GM23338 (cell line): ENCODE results near the gene TPK1. TPM values are rescaled to one million over a fixed set of nuclear protein-coding genes. Genes with fewer than 3 reads are reported as not detected.

ENCODE experiments used
- ATAC-seq: fragments of 200-7000 bp; cut with Tn5 transposase; 3 replicates; pipeline ENCODE4 v1.9.1; 2020
- DNase-seq: peaks from one replicate; pipeline ENCODE4 v3.0.0-alpha.2; 2015; ENCODE audit warnings: low spot score
- H2AFZ ChIP-seq: fragments of 200-600 bp; sonication (generic); 2 replicates; pipeline ENCODE4 v1.8.0; 2016; ENCODE audit warnings: antibody characterized with exemption, mild to moderate bottlenecking, moderate library complexity
- H3F3A ChIP-seq: fragments of 200-600 bp; sonication (generic); replicated peaks from 2 replicates; pipeline ENCODE4 v1.8.0; 2017; ENCODE audit warnings: antibody characterized with exemption, mixed run types, low read depth
- H3K27ac ChIP-seq: fragments of 200-600 bp; sonication (generic); 2 replicates; pipeline ENCODE4 v1.6.1; 2016; ENCODE audit warnings: low read depth
- H3K27me3 ChIP-seq: fragments of 200-600 bp; sonication (generic); 2 replicates; pipeline ENCODE4 v1.8.0; 2016; ENCODE audit warnings: mild to moderate bottlenecking, mixed run types, moderate library complexity; ENCODE audit not compliant: insufficient read depth
- H3K36me3 ChIP-seq: fragments of 200-600 bp; sonication (generic); 2 replicates; pipeline ENCODE4 v1.8.0; 2016; ENCODE audit warnings: mild to moderate bottlenecking; ENCODE audit not compliant: insufficient read depth
- H3K4me1 ChIP-seq: fragments of 200-600 bp; sonication (generic); 2 replicates; pipeline ENCODE4 v1.8.0; 2016; ENCODE audit warnings: mild to moderate bottlenecking, moderate library complexity; ENCODE audit not compliant: insufficient read depth
- H3K4me2 ChIP-seq: fragments of 200-600 bp; sonication (generic); 2 replicates; pipeline ENCODE4 v1.7.1; 2017; ENCODE audit warnings: mixed run types
- H3K4me3 ChIP-seq: fragments of 200-600 bp; sonication (generic); 2 replicates; pipeline ENCODE4 v1.6.1; 2016; ENCODE audit warnings: mixed run types
- H3K79me2 ChIP-seq: fragments of 200-600 bp; sonication (generic); replicated peaks from 2 replicates; pipeline ENCODE4 v1.8.0; 2017; ENCODE audit warnings: mild to moderate bottlenecking; ENCODE audit not compliant: insufficient read depth
- H3K9me2 ChIP-seq: fragments of 200-600 bp; sonication (generic); 2 replicates; pipeline ENCODE4 v1.8.0; 2017; ENCODE audit not compliant: insufficient read depth
- H4K20me1 ChIP-seq: fragments of 200-600 bp; sonication (generic); replicated peaks from 2 replicates; pipeline ENCODE4 v1.8.0; 2017; ENCODE audit warnings: mild to moderate bottlenecking; ENCODE audit not compliant: insufficient read depth
- H3K27ac Mint-ChIP-seq: 2 replicates; pipeline ENCODE4 v1.8.0; 2020; ENCODE audit warnings: inconsistent platforms, mild to moderate bottlenecking, moderate library complexity, mixed read lengths
- H3K27me3 Mint-ChIP-seq: 3 replicates; pipeline ENCODE4 v1.8.0; 2022; ENCODE audit warnings: low read depth, mild to moderate bottlenecking, moderate library complexity, mixed read lengths, inconsistent platforms; ENCODE audit not compliant: insufficient read depth, poor library complexity
- H3K36me3 Mint-ChIP-seq: 3 replicates; pipeline ENCODE4 v1.8.0; 2021; ENCODE audit warnings: low read depth, mild to moderate bottlenecking, inconsistent platforms, moderate library complexity, mixed read lengths
- H3K4me1 Mint-ChIP-seq: 3 replicates; pipeline ENCODE4 v1.8.0; 2020; ENCODE audit warnings: mild to moderate bottlenecking, inconsistent platforms, mixed read lengths
- H3K4me3 Mint-ChIP-seq: 3 replicates; pipeline ENCODE4 v1.8.0; 2021; ENCODE audit warnings: moderate library complexity, mild to moderate bottlenecking, inconsistent platforms, mixed read lengths
- H3K9me3 Mint-ChIP-seq: 3 replicates; pipeline ENCODE4 v1.8.0; 2020; ENCODE audit warnings: moderate library complexity, mild to moderate bottlenecking, inconsistent platforms, mixed read lengths
- EZH2phosphoT487 ChIP-seq: fragments of 200-600 bp; sonication (generic); IDR thresholded peaks from one replicate; pipeline ENCODE4 v1.8.1; 2018; ENCODE audit warnings: antibody characterized with exemption; ENCODE audit not compliant: unreplicated experiment
- JUNB ChIP-seq: IDR thresholded peaks from one replicate; pipeline ENCODE4 v1.6.1; 2016; ENCODE audit warnings: antibody characterized with exemption; ENCODE audit not compliant: unreplicated experiment
- NANOG ChIP-seq: IDR thresholded peaks from 2 replicates; pipeline ENCODE4 v1.6.1; 2016; ENCODE audit warnings: antibody characterized with exemption, borderline replicate concordance
- REST ChIP-seq: IDR thresholded peaks from one replicate; pipeline ENCODE4 v1.6.1; 2018; ENCODE audit warnings: antibody characterized with exemption; ENCODE audit not compliant: unreplicated experiment
- STAT1 ChIP-seq: IDR thresholded peaks from one replicate; pipeline ENCODE4 v1.6.1; 2016; ENCODE audit warnings: antibody characterized with exemption; ENCODE audit not compliant: unreplicated experiment
- ZNF114 ChIP-seq: fragments of 250-450 bp; sonication (Bioruptor Pico); IDR thresholded peaks from 2 replicates; pipeline ENCODE4 v1.5.0; 2020; ENCODE audit warnings: mild to moderate bottlenecking, moderate library complexity
- ZNF331 ChIP-seq: fragments of 250-450 bp; sonication (Bioruptor Pico); IDR thresholded peaks from 2 replicates; pipeline ENCODE4 v1.5.0; 2020; ENCODE audit warnings: low read depth, mild to moderate bottlenecking, moderate library complexity
- polyA plus RNA-seq: library from polyadenylated mRNA; unstranded; fragments of >200 nt; fragmentation: Nextera tagmentation; extraction: Ambion mirVana; gene quantifications from 2 replicates; pipeline ENCODE4 v1.2.1, GENCODE V29; 2016
- total RNA-seq: library from RNA; depleted of rRNA; stranded (reverse); fragments of >200 nt; shearing (Covaris generic); gene quantifications from 2 replicates; pipeline ENCODE4 v1.2.3, GENCODE V29; 2014
- TF ChIP-seq, protein P1 (sequence below): IDR thresholded peaks from 2 replicates; pipeline ENCODE4 v1.6.1; 2016; ENCODE audit warnings: antibody characterized with exemption
- TF ChIP-seq, protein P2 (sequence below), 2 experiments: fragments of 200-600 bp in 1 of 2; sonication (generic) in 1 of 2; conservative IDR thresholded peaks; 2 replicates each; pipeline versions ENCODE4 v1.5.1 to v1.6.1; 2016 to 2017; ENCODE audit warnings: antibody characterized with exemption in 2 of 2, low read depth in 2 of 2, mild to moderate bottlenecking in 2 of 2, moderate library complexity in 1 of 2
- TF ChIP-seq, protein P3 (sequence below): fragments of 250-450 bp; sonication (Bioruptor Pico); IDR thresholded peaks from 2 replicates; pipeline ENCODE4 v1.5.0; 2020; ENCODE audit warnings: mild to moderate bottlenecking, moderate library complexity

TPK1 gene
- total and polyA plus RNA-seq, 2 experiments from 2014 or later, result 2.6 to 2.9 TPM

DNA sequence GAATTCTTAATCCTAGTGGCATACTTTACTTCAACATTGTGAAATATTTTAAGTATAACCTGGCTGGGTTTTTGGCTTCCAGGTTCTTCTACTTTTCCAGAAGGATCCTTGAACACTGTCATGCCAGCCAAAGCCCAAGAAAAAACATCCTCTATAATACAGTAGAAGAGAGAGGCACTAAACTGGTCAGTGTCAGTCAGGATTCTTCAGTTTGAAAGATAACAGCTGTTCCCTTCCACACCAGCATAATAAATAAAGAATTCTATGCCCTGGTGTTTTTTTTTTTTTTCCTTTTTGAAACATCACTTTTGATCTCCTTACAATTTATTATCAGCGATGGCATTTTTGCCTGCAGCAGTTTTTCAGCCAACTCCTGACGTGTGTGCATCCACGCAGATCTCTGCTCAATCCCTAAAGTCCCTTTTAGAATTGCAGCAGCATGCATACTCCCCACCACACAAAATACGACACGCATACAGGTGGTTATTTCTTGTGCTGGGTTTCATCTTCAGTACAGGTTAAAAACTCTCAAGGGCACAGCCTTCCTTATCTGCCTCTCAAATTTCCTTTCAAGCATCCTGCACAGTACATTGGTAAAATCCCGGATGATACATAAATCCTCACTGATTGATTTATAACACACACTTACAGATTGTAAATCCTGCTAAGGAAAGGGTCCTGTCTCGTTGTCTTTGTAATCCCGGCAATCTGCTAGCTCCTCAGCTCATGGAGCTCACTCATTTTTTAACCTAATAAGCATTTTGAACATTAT, 100.2 kb downstream of the TPK1 start:
- Histone ChIP-seq H3K27ac (no peak overlapping the region), H3K27me3 (no peaks in the 10 kb centered on the region), H3K4me2 (no peak overlapping the region), H4K20me1 (no peaks in the 10 kb centered on the region), H3K79me2 (no peaks in the 10 kb centered on the region), H3K4me1 (no peaks in the 10 kb centered on the region), H3K36me3 (no peaks in the 10 kb centered on the region), H3F3A (no peaks in the 10 kb centered on the region), H2AFZ (no peak overlapping the region), H3K9me2 (no peaks in the 10 kb centered on the region), H3K4me3 (no peak overlapping the region)
- H3K9me3 Mint-ChIP-seq, result no peaks in the 10 kb centered on the region
- TF ChIP-seq, protein P1, sequence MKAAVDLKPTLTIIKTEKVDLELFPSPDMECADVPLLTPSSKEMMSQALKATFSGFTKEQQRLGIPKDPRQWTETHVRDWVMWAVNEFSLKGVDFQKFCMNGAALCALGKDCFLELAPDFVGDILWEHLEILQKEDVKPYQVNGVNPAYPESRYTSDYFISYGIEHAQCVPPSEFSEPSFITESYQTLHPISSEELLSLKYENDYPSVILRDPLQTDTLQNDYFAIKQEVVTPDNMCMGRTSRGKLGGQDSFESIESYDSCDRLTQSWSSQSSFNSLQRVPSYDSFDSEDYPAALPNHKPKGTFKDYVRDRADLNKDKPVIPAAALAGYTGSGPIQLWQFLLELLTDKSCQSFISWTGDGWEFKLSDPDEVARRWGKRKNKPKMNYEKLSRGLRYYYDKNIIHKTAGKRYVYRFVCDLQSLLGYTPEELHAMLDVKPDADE, result no peak
- no peak for TF ChIP-seq REST
- no peak for TF ChIP-seq JUNB
- TF ChIP-seq, protein P2, sequence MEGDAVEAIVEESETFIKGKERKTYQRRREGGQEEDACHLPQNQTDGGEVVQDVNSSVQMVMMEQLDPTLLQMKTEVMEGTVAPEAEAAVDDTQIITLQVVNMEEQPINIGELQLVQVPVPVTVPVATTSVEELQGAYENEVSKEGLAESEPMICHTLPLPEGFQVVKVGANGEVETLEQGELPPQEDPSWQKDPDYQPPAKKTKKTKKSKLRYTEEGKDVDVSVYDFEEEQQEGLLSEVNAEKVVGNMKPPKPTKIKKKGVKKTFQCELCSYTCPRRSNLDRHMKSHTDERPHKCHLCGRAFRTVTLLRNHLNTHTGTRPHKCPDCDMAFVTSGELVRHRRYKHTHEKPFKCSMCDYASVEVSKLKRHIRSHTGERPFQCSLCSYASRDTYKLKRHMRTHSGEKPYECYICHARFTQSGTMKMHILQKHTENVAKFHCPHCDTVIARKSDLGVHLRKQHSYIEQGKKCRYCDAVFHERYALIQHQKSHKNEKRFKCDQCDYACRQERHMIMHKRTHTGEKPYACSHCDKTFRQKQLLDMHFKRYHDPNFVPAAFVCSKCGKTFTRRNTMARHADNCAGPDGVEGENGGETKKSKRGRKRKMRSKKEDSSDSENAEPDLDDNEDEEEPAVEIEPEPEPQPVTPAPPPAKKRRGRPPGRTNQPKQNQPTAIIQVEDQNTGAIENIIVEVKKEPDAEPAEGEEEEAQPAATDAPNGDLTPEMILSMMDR (conservative IDR thresholded peaks at IDR 0.05; ENCODE audit: low read depth in 2 of 2), result no peak
- TF ChIP-seq STAT1, result no peak
- no peak for TF ChIP-seq EZH2phosphoT487
- no peak for TF ChIP-seq NANOG
- no peak for TF ChIP-seq ZNF114
- TF ChIP-seq, protein P3, sequence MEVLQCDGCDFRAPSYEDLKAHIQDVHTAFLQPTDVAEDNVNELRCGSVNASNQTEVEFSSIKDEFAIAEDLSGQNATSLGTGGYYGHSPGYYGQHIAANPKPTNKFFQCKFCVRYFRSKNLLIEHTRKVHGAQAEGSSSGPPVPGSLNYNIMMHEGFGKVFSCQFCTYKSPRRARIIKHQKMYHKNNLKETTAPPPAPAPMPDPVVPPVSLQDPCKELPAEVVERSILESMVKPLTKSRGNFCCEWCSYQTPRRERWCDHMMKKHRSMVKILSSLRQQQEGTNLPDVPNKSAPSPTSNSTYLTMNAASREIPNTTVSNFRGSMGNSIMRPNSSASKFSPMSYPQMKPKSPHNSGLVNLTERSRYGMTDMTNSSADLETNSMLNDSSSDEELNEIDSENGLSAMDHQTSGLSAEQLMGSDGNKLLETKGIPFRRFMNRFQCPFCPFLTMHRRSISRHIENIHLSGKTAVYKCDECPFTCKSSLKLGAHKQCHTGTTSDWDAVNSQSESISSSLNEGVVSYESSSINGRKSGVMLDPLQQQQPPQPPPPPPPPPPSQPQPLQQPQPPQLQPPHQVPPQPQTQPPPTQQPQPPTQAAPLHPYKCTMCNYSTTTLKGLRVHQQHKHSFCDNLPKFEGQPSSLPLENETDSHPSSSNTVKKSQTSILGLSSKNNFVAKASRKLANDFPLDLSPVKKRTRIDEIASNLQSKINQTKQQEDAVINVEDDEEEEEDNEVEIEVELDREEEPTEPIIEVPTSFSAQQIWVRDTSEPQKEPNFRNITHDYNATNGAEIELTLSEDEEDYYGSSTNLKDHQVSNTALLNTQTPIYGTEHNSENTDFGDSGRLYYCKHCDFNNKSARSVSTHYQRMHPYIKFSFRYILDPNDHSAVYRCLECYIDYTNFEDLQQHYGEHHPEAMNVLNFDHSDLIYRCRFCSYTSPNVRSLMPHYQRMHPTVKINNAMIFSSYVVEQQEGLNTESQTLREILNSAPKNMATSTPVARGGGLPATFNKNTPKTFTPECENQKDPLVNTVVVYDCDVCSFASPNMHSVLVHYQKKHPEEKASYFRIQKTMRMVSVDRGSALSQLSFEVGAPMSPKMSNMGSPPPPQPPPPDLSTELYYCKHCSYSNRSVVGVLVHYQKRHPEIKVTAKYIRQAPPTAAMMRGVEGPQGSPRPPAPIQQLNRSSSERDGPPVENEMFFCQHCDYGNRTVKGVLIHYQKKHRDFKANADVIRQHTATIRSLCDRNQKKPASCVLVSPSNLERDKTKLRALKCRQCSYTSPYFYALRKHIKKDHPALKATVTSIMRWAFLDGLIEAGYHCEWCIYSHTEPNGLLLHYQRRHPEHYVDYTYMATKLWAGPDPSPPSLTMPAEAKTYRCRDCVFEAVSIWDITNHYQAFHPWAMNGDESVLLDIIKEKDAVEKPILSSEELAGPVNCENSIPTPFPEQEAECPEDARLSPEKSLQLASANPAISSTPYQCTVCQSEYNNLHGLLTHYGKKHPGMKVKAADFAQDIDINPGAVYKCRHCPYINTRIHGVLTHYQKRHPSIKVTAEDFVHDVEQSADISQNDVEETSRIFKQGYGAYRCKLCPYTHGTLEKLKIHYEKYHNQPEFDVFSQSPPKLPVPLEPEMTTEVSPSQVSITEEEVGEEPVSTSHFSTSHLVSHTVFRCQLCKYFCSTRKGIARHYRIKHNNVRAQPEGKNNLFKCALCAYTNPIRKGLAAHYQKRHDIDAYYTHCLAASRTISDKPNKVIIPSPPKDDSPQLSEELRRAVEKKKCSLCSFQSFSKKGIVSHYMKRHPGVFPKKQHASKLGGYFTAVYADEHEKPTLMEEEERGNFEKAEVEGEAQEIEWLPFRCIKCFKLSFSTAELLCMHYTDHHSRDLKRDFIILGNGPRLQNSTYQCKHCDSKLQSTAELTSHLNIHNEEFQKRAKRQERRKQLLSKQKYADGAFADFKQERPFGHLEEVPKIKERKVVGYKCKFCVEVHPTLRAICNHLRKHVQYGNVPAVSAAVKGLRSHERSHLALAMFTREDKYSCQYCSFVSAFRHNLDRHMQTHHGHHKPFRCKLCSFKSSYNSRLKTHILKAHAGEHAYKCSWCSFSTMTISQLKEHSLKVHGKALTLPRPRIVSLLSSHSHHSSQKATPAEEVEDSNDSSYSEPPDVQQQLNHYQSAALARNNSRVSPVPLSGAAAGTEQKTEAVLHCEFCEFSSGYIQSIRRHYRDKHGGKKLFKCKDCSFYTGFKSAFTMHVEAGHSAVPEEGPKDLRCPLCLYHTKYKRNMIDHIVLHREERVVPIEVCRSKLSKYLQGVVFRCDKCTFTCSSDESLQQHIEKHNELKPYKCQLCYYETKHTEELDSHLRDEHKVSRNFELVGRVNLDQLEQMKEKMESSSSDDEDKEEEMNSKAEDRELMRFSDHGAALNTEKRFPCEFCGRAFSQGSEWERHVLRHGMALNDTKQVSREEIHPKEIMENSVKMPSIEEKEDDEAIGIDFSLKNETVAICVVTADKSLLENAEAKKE, result no peak
- no peak for TF ChIP-seq ZNF331
- ATAC-seq, result no peak
- H3K27ac Mint-ChIP-seq, result no peak overlapping the region
- H3K4me3 Mint-ChIP-seq, result no peak overlapping the region
- H3K27me3 Mint-ChIP-seq, result no peaks in the 10 kb centered on the region
- no peaks in the 10 kb centered on the region for H3K4me1 Mint-ChIP-seq
- no peak for DNase-seq
- H3K36me3 Mint-ChIP-seq, result no peaks in the 10 kb centered on the region
